Fibroblast of lung (primary cell): ENCODE data around the gene GNPTG. TPM values are rescaled to one million over a fixed set of nuclear protein-coding genes. Genes with fewer than 3 reads are reported as not detected.

ENCODE experiments used
- DNase-seq, 2 donors: peaks; one replicate each; pipeline versions ENCODE4 v3.0.0 to v3.0.0-alpha.2; 2010; ENCODE audit warnings: low read depth in 2 of 2
- H2AFZ ChIP-seq: 2 replicates; pipeline ENCODE4 v1.5.1; 2012; ENCODE audit warnings: low read length, control low read depth, inconsistent platforms
- H3K27ac ChIP-seq: 2 replicates; pipeline ENCODE4 v1.5.1; 2011; ENCODE audit warnings: low read length, control low read depth; ENCODE audit not compliant: insufficient read depth
- H3K27me3 ChIP-seq: 2 replicates; pipeline ENCODE4 v1.5.1; 2011; ENCODE audit warnings: mild to moderate bottlenecking, low read length; ENCODE audit not compliant: control insufficient read depth, insufficient read depth
- H3K36me3 ChIP-seq: 2 replicates; pipeline ENCODE4 v1.5.1; 2011; ENCODE audit warnings: low read length; ENCODE audit not compliant: control insufficient read depth, insufficient read depth
- H3K4me1 ChIP-seq: 2 replicates; pipeline ENCODE4 v1.5.1; 2011; ENCODE audit warnings: low read length; ENCODE audit not compliant: control insufficient read depth, insufficient read depth; ENCODE audit errors: extremely low read depth
- H3K4me2 ChIP-seq: 2 replicates; pipeline ENCODE4 v1.5.1; 2011; ENCODE audit warnings: low read length, control low read depth; ENCODE audit not compliant: insufficient read depth; ENCODE audit errors: extremely low read depth
- H3K4me3 ChIP-seq, 4 experiments: fragments of 200-600 bp in 1 of 4; sonication (generic) in 1 of 4; replicated peaks in 1 of 4; 2 replicates each; pipeline ENCODE4 v1.5.1; 2011 to 2016; ENCODE audit warnings: low read length in 4 of 4, low read depth in 3 of 4, mild to moderate bottlenecking in 3 of 4, control low read depth in 2 of 4, inconsistent platforms in 1 of 4, mixed read lengths in 1 of 4; ENCODE audit not compliant: insufficient read depth in 1 of 4; ENCODE audit errors: control extremely low read depth in 1 of 4
- H3K79me2 ChIP-seq: 2 replicates; pipeline ENCODE4 v1.5.1; 2012; ENCODE audit warnings: mild to moderate bottlenecking, low read length, inconsistent platforms; ENCODE audit not compliant: control insufficient read depth, insufficient read depth
- H3K9ac ChIP-seq: 2 replicates; pipeline ENCODE4 v1.5.1; 2011; ENCODE audit warnings: mild to moderate bottlenecking, low read length, control low read depth; ENCODE audit not compliant: insufficient read depth
- H3K9me3 ChIP-seq: 2 replicates; pipeline ENCODE4 v1.5.1; 2012; ENCODE audit warnings: low read depth, low read length; ENCODE audit not compliant: control insufficient read depth, insufficient read depth
- H4K20me1 ChIP-seq: 2 replicates; pipeline ENCODE4 v1.5.1; 2011; ENCODE audit warnings: low read length; ENCODE audit not compliant: control insufficient read depth, insufficient read depth; ENCODE audit errors: extremely low read depth
- CTCF ChIP-seq, 2 donors: IDR thresholded peaks in 1 of 2; conservative IDR thresholded peaks in 1 of 2; 1 replicate in 1 of 2; 2 replicates in 1 of 2; pipeline ENCODE4 v1.5.1; 2011 to 2012; ENCODE audit warnings: low read length in 2 of 2, control low read depth in 1 of 2, inconsistent platforms in 1 of 2, low read depth in 1 of 2, mild to moderate bottlenecking in 1 of 2
- EZH2 ChIP-seq: IDR thresholded peaks from 2 replicates; pipeline ENCODE4 v1.5.1; 2012; ENCODE audit warnings: low read length, control low read depth, mild to moderate bottlenecking; ENCODE audit errors: missing control alignments
- polyA plus RNA-seq, 2 donors: library from polyadenylated mRNA; depleted of rRNA in 1 of 2; stranded (reverse) in 1 of 2; unstranded in 1 of 2; fragments of >200 nt; gene quantifications; 2 replicates each; pipeline ENCODE4 v1.2.1, GENCODE V29; 2011 to 2012; ENCODE audit warnings: missing spikeins in 1 of 2
- total RNA-seq: library from RNA; depleted of rRNA; stranded (reverse); fragments of >200 nt; gene quantifications from 2 replicates; pipeline ENCODE4 v1.2.1, GENCODE V29; 2014

GNPTG gene
- total and polyA plus RNA-seq, 2 donors (not counting 1 experiment from before 2014, with no cell fraction given), result 40.8 to 43.2 TPM

- no peak for DNase-seq
- Histone ChIP-seq H3K9ac (no peak overlapping the region), H2AFZ (no peak overlapping the region), H3K79me2 (no peaks in the 10 kb centered on the region), H3K4me1 (no peaks in the 10 kb centered on the region), H3K27me3 (no peaks in the 10 kb centered on the region), H4K20me1 (no peaks in the 10 kb centered on the region), H3K9me3 (no peaks in the 10 kb centered on the region), H3K4me2 (no peak overlapping the region), H3K27ac (no peak overlapping the region), H3K4me3 (no peak overlapping the region), H3K36me3 (no peaks in the 10 kb centered on the region)
- TF ChIP-seq CTCF (conservative IDR thresholded peaks at IDR 0.05 in 1 of 2, IDR thresholded peaks at IDR 0.05 in 1 of 2; ENCODE audit: low read depth in 1 of 2, low read length in 2 of 2) (no peak), EZH2 (no peak)
Measured at GRCh38 chr16:1340730-1341494, 10.8 kb upstream of the GNPTG start.

- Histone ChIP-seq H4K20me1 (no peaks in the 10 kb centered on the region), H3K79me2 (no peaks in the 10 kb centered on the region), H3K27me3 (no peaks in the 10 kb centered on the region), H3K4me3 (no peak overlapping the region), H3K36me3 (no peaks in the 10 kb centered on the region), H2AFZ (no peak overlapping the region), H3K4me2 (no peak overlapping the region), H3K4me1 (no peaks in the 10 kb centered on the region), H3K27ac (no peak overlapping the region), H3K9me3 (no peaks in the 10 kb centered on the region), H3K9ac (no peak overlapping the region)
- no peak for TF ChIP-seq EZH2
- TF ChIP-seq CTCF (conservative IDR thresholded peaks at IDR 0.05 in 1 of 2, IDR thresholded peaks at IDR 0.05 in 1 of 2; ENCODE audit: low read depth in 1 of 2, low read length in 2 of 2), result no peak
- no peak for DNase-seq
Measured at GRCh38 chr16:1341495-1342420, 10.0 kb upstream of the GNPTG start.
